ENCODE measurements around the gene COA1.

The COA1 gene

DNA sequence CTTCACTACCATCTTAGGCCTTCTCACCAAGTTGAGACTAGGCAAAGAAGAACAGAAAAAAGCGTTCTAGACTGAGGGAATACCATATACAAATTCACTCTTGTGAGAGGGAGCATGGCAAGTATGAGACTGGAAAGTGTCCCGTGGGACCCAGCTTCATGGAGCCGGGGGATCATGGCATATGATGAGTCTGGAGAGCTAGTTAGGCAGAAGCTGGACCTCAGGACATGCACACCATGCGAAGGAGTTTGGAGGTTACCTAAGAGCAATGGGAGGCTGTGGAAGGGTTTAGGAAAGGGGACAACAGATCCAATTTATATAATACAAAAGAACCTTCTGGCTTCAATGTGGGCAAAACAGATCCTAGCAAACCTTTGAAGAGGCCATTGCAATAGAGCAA, 112.3 kb downstream of the COA1 start:
- Histone ChIP-seq H3K9me3 (ENCODE audit: insufficient read depth, low read length) (no peaks in the 10 kb centered on the region), H2AFZ (ENCODE audit: low read depth, low read length, severe bottlenecking) (no peak overlapping the region), H3K4me3 (ENCODE audit: insufficient read depth, low read length, poor library complexity, severe bottlenecking) (no peak overlapping the region), H3K27ac (ENCODE audit: low read depth, low read length) (no peak overlapping the region), H3K27me3 (ENCODE audit: low read length) (no peaks in the 10 kb centered on the region), H3F3A (ENCODE audit: insufficient read depth) (peaks cover 72% of the 10 kb centered on the region), H4K20me1 (ENCODE audit: low read depth, low read length) (peaks cover 67% of the 10 kb centered on the region), H3K36me3 (ENCODE audit: low read length) (peaks cover 87% of the 10 kb centered on the region), H3K4me2 (ENCODE audit: low read depth, low read length, poor library complexity, severe bottlenecking) (no peak overlapping the region), H3K9me2 (replicated peaks; ENCODE audit: insufficient read depth, low read length) (no peaks in the 10 kb centered on the region), H3K79me2 (ENCODE audit: insufficient read depth, low read length) (peaks cover 96% of the 10 kb centered on the region), H3K9ac (ENCODE audit: low read length) (no peak overlapping the region)
- no peak for TF ChIP-seq EZH2phosphoT487 (conservative IDR thresholded peaks at IDR 0.05; ENCODE audit: low read length)
- TF ChIP-seq, protein P1, sequence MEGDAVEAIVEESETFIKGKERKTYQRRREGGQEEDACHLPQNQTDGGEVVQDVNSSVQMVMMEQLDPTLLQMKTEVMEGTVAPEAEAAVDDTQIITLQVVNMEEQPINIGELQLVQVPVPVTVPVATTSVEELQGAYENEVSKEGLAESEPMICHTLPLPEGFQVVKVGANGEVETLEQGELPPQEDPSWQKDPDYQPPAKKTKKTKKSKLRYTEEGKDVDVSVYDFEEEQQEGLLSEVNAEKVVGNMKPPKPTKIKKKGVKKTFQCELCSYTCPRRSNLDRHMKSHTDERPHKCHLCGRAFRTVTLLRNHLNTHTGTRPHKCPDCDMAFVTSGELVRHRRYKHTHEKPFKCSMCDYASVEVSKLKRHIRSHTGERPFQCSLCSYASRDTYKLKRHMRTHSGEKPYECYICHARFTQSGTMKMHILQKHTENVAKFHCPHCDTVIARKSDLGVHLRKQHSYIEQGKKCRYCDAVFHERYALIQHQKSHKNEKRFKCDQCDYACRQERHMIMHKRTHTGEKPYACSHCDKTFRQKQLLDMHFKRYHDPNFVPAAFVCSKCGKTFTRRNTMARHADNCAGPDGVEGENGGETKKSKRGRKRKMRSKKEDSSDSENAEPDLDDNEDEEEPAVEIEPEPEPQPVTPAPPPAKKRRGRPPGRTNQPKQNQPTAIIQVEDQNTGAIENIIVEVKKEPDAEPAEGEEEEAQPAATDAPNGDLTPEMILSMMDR (IDR thresholded peaks at IDR 0.05; ENCODE audit: insufficient read depth, low read length, poor library complexity, severe bottlenecking) = no peak

DNA sequence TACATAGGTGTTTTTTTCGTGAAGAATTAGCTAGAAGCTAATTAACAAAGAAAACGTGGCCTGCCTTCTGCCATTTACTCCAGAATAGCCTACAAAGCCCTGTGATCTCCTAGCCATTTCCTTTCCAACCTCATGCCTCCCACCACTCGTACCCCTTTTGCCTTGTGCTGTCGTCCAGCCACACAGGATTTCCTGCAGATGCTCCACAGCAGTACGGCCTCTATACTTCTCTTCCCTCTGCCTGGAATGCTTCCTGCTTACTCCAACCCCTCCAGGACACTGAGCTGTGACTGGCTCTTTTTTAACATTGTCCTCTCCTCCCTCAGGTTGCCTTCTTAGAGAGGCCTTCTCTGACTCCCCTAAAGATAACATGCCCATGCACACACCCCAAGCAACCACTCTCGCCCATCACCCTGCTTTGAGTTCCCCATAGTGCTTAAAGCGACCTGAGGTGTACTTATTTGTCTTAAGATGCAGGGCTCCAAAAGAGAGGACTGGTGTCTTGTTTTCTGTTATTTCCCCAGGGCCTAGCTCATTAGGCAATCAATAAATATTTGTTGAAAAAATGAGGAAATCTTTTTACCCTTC, 113.7 kb downstream of the COA1 start:
- Histone ChIP-seq H3K4me2 (ENCODE audit: low read depth, low read length, poor library complexity, severe bottlenecking) (no peak overlapping the region), H3F3A (ENCODE audit: insufficient read depth) (peaks cover 64% of the 10 kb centered on the region), H3K9me3 (ENCODE audit: insufficient read depth, low read length) (no peaks in the 10 kb centered on the region), H3K9ac (ENCODE audit: low read length) (no peak overlapping the region), H3K27me3 (ENCODE audit: low read length) (no peaks in the 10 kb centered on the region), H2AFZ (ENCODE audit: low read depth, low read length, severe bottlenecking) (no peak overlapping the region), H3K27ac (ENCODE audit: low read depth, low read length) (no peak overlapping the region), H3K9me2 (replicated peaks; ENCODE audit: insufficient read depth, low read length) (no peaks in the 10 kb centered on the region), H3K79me2 (ENCODE audit: insufficient read depth, low read length) (peaks cover 96% of the 10 kb centered on the region), H3K4me3 (ENCODE audit: insufficient read depth, low read length, poor library complexity, severe bottlenecking) (no peak overlapping the region), H4K20me1 (ENCODE audit: low read depth, low read length) (peaks cover 79% of the 10 kb centered on the region), H3K36me3 (ENCODE audit: low read length) (peaks cover 86% of the 10 kb centered on the region)
- TF ChIP-seq, protein P1 (IDR thresholded peaks at IDR 0.05; ENCODE audit: insufficient read depth, low read length, poor library complexity, severe bottlenecking) = no peak
- TF ChIP-seq EZH2phosphoT487 (conservative IDR thresholded peaks at IDR 0.05; ENCODE audit: low read length) = no peak

DNA sequence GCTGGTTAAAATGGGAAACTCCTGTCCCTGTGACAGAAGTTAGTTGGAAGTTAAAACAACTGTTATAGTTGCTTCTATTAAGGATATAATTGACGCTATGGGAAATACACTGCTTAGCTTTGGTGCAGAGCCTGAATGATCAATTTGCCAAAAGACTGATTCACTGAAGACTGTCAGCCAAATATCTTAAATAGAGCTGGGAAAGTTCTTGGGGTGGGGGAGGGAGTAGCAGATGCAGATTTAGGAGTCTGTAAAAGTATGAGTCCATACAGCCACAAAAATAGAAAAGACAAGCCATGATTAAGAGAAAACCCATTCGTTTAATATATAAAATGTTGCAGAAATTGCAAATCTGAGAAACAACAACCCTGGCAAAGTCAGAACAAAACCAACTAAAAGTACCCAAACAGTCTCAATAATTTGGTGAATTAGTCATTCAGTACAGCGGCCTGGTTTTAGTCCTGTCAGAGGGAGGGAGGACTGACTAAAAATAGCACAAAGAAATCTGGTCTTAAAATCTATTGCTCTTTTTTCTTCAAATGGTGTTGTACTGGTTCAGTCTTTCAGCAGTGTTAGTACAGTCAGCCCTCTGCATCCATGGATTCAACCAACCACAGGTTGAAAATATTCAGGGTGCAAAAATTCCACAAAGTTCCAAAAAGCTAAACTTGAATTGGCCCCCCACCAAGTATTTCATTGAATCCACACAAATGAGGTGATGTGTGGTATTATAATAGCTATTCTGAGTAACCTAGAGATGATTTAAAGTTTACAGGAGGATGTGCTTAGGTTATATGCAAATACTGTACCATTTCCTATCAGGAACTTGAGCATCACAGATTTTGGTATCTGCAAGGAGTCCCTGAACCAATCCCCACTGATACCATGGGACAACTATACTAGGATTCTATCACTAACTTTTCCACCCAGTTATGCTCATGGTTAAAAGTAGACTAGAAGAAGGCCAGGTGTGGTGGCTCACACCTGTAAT, 116.4 kb downstream of the COA1 start:
- Histone ChIP-seq H3K27ac (ENCODE audit: low read depth, low read length) (no peak overlapping the region), H2AFZ (ENCODE audit: low read depth, low read length, severe bottlenecking) (no peak overlapping the region), H4K20me1 (ENCODE audit: low read depth, low read length) (peaks cover 87% of the 10 kb centered on the region), H3K9me3 (ENCODE audit: insufficient read depth, low read length) (no peaks in the 10 kb centered on the region), H3K4me3 (ENCODE audit: insufficient read depth, low read length, poor library complexity, severe bottlenecking) (no peak overlapping the region), H3K9ac (ENCODE audit: low read length) (no peak overlapping the region), H3K9me2 (replicated peaks; ENCODE audit: insufficient read depth, low read length) (no peaks in the 10 kb centered on the region), H3K27me3 (ENCODE audit: low read length) (no peaks in the 10 kb centered on the region), H3K4me2 (ENCODE audit: low read depth, low read length, poor library complexity, severe bottlenecking) (no peak overlapping the region), H3K36me3 (ENCODE audit: low read length) (peaks cover 81% of the 10 kb centered on the region), H3K79me2 (ENCODE audit: insufficient read depth, low read length) (peaks cover 92% of the 10 kb centered on the region), H3F3A (ENCODE audit: insufficient read depth) (peaks cover 51% of the 10 kb centered on the region)
- TF ChIP-seq EZH2phosphoT487 (conservative IDR thresholded peaks at IDR 0.05; ENCODE audit: low read length) = no peak
- TF ChIP-seq, protein P1 (IDR thresholded peaks at IDR 0.05; ENCODE audit: insufficient read depth, low read length, poor library complexity, severe bottlenecking) = no peak

Data from SU-DHL-6 (cell line).